Breast epithelium (tissue), 4 donors: ENCODE results near the gene THOP1. TPM values are rescaled to one million over a fixed set of nuclear protein-coding genes. Genes with fewer than 3 reads are reported as not detected.

Source experiments
- DNase-seq, 2 donors: peaks; one replicate each; pipeline ENCODE4 v3.0.0-alpha.2; 2019; ENCODE audit warnings: low spot score in 2 of 2
- H3K27ac ChIP-seq, 2 donors: fragments of 200-600 bp; sonication (generic) in 1 of 2; one replicate each; pipeline ENCODE4 v1.5.1; 2016 to 2019; ENCODE audit warnings: mild to moderate bottlenecking in 1 of 2
- H3K27me3 ChIP-seq, 2 donors: fragments of 200-600 bp; sonication (generic) in 1 of 2; one replicate each; pipeline versions ENCODE4 v1.5.1 to v1.6.0; 2017 to 2019; ENCODE audit warnings: control low read depth in 1 of 2, mild to moderate bottlenecking in 1 of 2
- H3K36me3 ChIP-seq: fragments of 200-600 bp; one replicate; pipeline ENCODE4 v1.5.1; 2019
- H3K4me1 ChIP-seq, 2 donors: fragments of 200-600 bp; sonication (generic); one replicate each; pipeline ENCODE4 v1.5.1; 2016 to 2019; ENCODE audit warnings: control low read depth in 1 of 2
- H3K4me3 ChIP-seq, 3 donors: fragments of 200-600 bp; sonication (generic); 1 replicate in 2 of 3; 2 replicates in 1 of 3; pipeline ENCODE4 v1.5.1; 2016 to 2019; ENCODE audit warnings: mild to moderate bottlenecking in 3 of 3, moderate library complexity in 2 of 3
- H3K9me3 ChIP-seq, 2 donors: fragments of 200-600 bp; sonication (generic) in 1 of 2; one replicate each; pipeline ENCODE4 v1.5.1; 2016 to 2019; ENCODE audit warnings: control low read depth in 1 of 2
- POLR2A ChIP-seq: fragments of 450-650 bp; IDR thresholded peaks from one replicate; pipeline ENCODE4 v1.6.1; 2016; ENCODE audit warnings: antibody characterized with exemption, mild to moderate bottlenecking, moderate library complexity
- POLR2AphosphoS5 ChIP-seq, 3 donors: sonication (generic); formaldehyde crosslinking; IDR thresholded peaks; one replicate each; pipeline ENCODE4 v1.6.1; 2017; ENCODE audit warnings: antibody characterized with exemption in 3 of 3
- intact Hi-C: fragments of 100-400 bp; cut with DNase I; formaldehyde crosslinking; loops from one replicate; pipeline ENCODE4 v1.15.1; 2023; ENCODE audit warnings: low total_unique reads
- total RNA-seq, 3 donors: library from RNA; depleted of rRNA; stranded (reverse); fragments of >200 nt; gene quantifications; one replicate each; pipeline ENCODE4 v1.1.0, GENCODE V29; 2016
- TF ChIP-seq, protein P1 (sequence below), 3 donors: fragments of 450-650 bp; IDR thresholded peaks; one replicate each; pipeline ENCODE4 v1.5.1; 2016 to 2017; ENCODE audit warnings: antibody characterized with exemption in 3 of 3, mild to moderate bottlenecking in 3 of 3, moderate library complexity in 3 of 3

The THOP1 gene
- total RNA-seq, 3 donors from 2014 or later = 26.2 to 40.0 (median 39.1) TPM

GRCh38 chr19:2807379-2808128, 22.3 kb downstream of the THOP1 start:
- Histone ChIP-seq H3K9me3 (no peaks in the 10 kb centered on the region), H3K27me3 (no peaks in the 10 kb centered on the region), H3K4me3 (no peak overlapping the region), H3K4me1 (no peaks in the 10 kb centered on the region), H3K36me3 (no peaks in the 10 kb centered on the region), H3K27ac (no peak overlapping the region)
- no peak for DNase-seq
- intact Hi-C loops = no loop called here
- TF ChIP-seq POLR2A (no peak), POLR2AphosphoS5 (IDR thresholded peaks at IDR 0.05) (no peak)
- TF ChIP-seq, protein P1, sequence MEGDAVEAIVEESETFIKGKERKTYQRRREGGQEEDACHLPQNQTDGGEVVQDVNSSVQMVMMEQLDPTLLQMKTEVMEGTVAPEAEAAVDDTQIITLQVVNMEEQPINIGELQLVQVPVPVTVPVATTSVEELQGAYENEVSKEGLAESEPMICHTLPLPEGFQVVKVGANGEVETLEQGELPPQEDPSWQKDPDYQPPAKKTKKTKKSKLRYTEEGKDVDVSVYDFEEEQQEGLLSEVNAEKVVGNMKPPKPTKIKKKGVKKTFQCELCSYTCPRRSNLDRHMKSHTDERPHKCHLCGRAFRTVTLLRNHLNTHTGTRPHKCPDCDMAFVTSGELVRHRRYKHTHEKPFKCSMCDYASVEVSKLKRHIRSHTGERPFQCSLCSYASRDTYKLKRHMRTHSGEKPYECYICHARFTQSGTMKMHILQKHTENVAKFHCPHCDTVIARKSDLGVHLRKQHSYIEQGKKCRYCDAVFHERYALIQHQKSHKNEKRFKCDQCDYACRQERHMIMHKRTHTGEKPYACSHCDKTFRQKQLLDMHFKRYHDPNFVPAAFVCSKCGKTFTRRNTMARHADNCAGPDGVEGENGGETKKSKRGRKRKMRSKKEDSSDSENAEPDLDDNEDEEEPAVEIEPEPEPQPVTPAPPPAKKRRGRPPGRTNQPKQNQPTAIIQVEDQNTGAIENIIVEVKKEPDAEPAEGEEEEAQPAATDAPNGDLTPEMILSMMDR (IDR thresholded peaks at IDR 0.05) = no peak

DNA sequence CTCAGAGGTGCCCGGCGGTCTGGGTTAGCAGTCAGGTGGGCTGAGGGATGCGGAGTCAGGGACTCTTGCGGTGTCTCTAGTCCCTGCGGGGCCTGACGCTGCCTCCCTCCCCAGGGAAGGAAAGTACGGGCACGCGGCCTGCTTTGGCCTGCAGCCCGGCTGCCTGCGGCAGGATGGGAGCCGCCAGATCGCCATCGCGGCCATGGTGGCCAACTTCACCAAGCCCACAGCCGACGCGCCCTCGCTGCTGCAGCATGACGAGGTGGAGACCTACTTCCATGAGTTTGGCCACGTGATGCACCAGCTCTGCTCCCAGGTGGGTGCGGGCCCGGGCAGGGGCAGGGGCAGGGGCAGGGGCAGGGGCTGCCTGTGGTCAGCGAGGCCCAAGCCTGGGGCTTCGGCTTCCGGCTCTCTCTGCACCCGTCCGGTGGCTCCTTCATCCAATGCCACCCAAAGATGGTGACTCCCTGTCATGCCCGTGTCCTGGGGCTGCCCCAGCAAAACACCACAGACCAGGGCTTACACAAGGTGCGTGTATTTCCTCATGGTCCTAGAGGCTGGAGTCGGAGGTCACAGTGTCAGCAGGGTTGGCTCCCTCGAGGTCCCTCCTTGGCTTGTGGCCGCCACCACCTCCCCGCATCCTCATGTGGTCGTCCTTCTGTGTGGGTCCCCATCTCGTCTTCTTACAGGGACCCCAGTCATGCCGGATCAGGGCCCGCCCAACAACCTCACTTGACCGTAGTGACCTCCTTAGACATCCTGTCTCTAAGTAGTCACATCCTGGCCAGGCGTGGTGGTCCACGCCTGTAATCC, 23.0 kb downstream of the THOP1 start:
- intact Hi-C loops = no loop called here
- DNase-seq = no peak
- Histone ChIP-seq H3K4me1 (no peaks in the 10 kb centered on the region), H3K4me3 (no peak overlapping the region), H3K36me3 (no peaks in the 10 kb centered on the region), H3K9me3 (no peaks in the 10 kb centered on the region), H3K27ac (no peak overlapping the region), H3K27me3 (no peaks in the 10 kb centered on the region)
- TF ChIP-seq, protein P1 (IDR thresholded peaks at IDR 0.05) = no peak
- TF ChIP-seq POLR2AphosphoS5 (IDR thresholded peaks at IDR 0.05) (no peak), POLR2A (no peak)

DNA sequence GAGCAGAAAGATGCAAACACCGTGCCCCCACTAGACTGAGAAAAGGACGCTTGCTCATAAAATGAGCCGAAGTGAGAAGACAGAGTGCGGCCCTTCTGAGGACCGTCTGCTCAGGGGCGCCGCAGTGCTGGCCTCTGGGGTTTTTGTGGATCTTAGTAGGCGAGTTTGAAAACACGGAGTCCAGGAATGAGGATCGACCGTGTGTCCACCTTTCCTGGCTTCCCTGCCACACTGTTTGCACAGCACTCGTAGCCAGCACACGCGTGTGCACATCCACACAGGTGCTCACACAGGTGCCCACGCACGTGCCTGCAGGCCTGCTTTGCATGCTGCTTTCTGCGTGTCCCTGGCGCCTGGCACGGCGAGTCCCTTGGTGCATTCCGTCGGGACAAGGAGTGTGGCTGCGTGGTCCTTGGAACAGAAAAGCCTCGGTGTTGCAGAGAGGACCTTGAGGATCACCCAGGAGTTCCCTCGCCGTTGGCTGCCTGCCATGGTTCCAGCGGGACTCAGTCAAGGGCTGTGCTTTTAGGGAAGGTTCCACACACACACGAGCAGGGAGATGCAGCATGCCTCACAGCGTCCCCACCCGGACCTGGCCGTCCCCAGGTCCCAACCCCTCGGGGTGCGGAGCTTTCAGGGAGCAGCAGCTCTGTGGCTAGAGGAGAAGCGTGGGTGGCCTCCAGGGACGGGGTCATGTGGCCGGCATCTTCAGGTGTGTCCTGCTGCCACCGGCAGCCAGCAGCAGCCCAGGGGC, 24.3 kb downstream of the THOP1 start:
- DNase-seq = no peak
- Histone ChIP-seq H3K4me1 (no peaks in the 10 kb centered on the region), H3K27ac (no peak overlapping the region), H3K27me3 (no peaks in the 10 kb centered on the region), H3K36me3 (no peaks in the 10 kb centered on the region), H3K9me3 (no peaks in the 10 kb centered on the region), H3K4me3 (no peak overlapping the region)
- intact Hi-C loops = no loop called here
- TF ChIP-seq, protein P1 (IDR thresholded peaks at IDR 0.05) = no peak
- no peak for TF ChIP-seq POLR2A
- TF ChIP-seq POLR2AphosphoS5 (IDR thresholded peaks at IDR 0.05) = no peak

DNA sequence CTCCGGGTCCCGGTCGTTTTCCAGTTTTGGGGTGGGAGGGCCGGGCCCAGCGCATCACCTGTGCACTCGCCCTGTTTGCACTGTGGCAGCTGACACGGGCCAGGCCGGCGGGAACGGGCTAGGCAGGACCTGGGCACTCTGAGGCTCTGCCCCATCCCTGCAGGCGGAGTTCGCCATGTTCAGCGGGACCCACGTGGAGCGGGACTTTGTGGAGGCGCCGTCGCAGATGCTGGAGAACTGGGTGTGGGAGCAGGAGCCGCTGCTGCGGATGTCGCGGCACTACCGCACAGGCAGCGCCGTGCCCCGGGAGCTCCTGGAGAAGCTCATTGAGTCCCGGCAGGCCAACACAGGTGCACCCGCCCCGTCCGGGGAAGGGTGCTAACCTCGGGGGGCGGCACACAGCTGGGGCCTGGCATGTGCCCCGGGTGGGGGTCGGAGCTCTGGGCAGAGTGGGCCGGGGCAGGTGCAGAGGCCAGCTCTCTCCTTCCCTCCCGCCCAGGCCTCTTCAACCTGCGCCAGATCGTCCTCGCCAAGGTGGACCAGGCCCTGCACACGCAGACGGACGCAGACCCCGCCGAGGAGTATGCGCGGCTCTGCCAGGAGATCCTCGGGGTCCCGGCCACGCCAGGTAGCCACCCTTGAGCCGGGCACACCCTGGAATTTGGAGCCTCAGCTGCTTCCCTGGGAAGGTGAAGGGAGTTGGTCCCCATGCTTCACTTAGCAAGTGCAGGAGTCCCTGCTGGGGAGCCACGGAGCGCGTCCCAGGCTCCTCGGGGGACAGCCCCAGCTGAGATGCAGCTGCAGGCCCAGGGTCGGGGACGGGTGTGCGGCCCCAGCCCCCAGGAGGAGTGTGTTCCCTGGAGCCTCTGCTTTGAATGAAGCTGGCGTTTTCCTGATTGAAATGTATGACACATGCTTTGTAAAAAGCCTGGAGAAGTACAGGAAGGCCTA, 25.1 kb downstream of the THOP1 start:
- no peaks in the 10 kb centered on the region for H3K27me3 ChIP-seq
- H3K9me3 ChIP-seq = no peaks in the 10 kb centered on the region
- no peak overlapping the region for H3K4me3 ChIP-seq
- TF ChIP-seq POLR2A (no peak), POLR2AphosphoS5 (IDR thresholded peaks at IDR 0.05) (no peak)
- TF ChIP-seq, protein P1 (IDR thresholded peaks at IDR 0.05) = no peak
- H3K4me1 ChIP-seq = no peaks in the 10 kb centered on the region
- H3K36me3 ChIP-seq = no peaks in the 10 kb centered on the region
- intact Hi-C loops = no loop called here
- no peak for DNase-seq
- no peak overlapping the region for H3K27ac ChIP-seq
